Activated CD8-positive, alpha-beta memory T cell treated with anti-CD3 and anti-CD28 coated beads, Interleukin-2, amount 50 U/mL, for 48 hours (primary cell): ENCODE data around the gene KCNF1.
"Not testable (repeated sequence)": the region's sequence is repeated elsewhere in the genome, so short reads cannot be mapped to it uniquely, and the experiment has no call there.

Experiments
- DNase-seq: peaks from one replicate; pipeline ENCODE4 v3.0.0-alpha.2; 2020

The KCNF1 gene

DNA sequence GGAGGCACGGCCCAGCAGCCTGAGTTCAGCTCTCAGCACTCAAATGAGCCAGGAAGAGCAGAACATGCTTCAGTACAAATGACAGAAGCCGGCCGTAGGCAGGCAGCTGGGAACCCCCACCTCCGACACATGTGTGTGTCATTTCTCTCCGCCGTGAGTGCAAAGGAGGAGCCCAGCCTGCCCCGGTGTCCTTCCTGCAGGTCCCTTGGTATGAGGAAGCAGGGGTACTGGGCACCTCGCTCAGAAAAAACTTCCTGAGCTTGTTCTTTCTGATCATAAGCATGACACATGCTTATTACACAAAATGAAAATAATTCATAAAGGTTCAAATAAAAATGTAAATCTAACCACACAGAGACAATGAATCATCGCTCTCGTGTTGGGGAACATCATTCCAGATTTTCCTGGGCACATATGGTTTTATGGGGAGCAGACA is 35.3 kb downstream of the KCNF1 start:
- no peak for DNase-seq

- DNase-seq, result no peak
Observed at GRCh38 chr2:10947446-10948187, 35.9 kb downstream of the KCNF1 start.

- DNase-seq, result no peak
Observed at GRCh38 chr2:10948188-10948564, 36.4 kb downstream of the KCNF1 start.

GRCh38 chr2:10948606-10949230 is 37.0 kb downstream of the KCNF1 start:
- DNase-seq, result no peak

- DNase-seq, result no peak
Observed at GRCh38 chr2:10949835-10950234, 38.1 kb downstream of the KCNF1 start.

DNA sequence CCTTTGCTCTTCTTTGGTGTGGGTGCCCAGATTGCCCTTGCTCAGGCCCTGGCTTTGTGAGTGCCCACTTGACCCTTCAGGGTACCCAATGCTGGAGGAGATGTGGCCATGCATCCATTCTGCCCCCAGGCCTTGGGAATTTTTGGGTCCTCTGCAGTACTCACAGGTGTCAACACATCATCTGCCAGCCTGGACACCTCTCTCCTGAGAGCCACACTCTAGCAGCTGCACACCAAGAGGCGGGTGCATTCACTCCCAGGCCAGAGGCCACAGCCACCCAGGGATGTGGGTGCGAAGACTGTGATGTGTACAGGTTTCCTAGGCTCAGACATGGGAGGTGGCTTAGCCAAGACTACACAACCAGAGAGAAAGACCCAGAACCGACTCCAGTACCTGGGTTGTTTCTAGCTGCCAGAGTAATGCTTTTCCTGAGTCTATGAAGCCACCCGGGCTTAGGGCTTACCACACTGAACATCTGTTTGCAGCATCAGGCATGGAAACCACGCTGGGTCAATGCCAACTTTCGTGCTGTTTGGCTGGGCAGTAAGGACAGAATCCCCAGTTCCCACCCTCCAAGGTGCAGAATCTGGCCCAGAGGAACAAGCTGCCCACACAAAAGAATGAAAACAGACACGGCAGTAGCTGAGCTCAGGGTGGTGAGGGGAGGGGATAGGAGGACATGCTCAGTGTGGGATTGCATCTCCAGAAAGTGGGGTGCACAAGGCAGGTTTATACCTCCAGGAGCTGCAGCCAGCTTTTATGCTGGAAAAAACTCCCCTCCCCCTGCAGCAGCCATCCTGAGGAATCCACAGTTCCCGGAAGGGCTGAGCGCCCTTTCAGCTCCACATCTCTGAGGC is 40.1 kb downstream of the KCNF1 start:
- DNase-seq, result no peak

GRCh38 chr2:10954416-10954815 is 42.7 kb downstream of the KCNF1 start:
- DNase-seq, result no peak

GRCh38 chr2:10954856-10955818 is 43.4 kb downstream of the KCNF1 start:
- no peak for DNase-seq

DNA sequence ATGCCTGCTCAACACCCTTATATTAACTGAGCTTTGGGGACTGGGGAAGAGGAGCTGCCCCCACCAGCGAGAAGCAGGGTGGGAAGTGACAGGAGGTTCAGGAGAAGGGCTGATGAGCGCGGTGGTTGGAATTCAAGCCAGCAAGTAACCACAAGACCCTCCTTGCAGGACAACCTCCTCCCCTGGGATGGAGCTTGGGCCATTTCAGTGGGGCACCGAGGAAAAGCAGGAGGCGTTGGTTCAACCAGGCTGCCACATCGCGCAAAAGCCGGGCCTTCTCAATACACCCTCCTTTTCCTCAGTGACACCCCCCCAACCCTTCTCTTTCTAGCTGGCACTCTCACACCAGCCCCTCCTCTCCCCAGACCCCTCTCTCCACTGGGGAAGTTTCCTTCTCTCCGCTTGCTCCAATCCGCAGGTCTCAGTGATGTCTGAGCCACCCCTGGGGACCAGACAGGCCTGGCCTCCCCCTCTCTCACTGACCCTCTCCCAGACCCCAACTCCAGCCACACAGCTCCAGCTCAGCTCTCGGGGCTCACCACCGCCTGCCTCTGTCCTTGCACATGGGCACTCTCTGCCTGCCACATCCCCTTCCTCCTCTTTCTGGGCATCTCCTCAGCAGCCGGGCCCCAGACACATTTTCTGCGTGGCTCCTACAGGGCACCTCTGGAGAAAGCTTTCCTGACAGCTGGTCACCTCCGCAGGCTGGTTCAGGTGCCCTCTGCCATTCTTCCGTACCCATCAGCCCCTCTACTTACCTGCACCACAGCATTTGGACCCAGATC is 44.5 kb downstream of the KCNF1 start:
- no peak for DNase-seq

- DNase-seq, result no peak
Observed at GRCh38 chr2:10957391-10957790, 45.7 kb downstream of the KCNF1 start.

DNA sequence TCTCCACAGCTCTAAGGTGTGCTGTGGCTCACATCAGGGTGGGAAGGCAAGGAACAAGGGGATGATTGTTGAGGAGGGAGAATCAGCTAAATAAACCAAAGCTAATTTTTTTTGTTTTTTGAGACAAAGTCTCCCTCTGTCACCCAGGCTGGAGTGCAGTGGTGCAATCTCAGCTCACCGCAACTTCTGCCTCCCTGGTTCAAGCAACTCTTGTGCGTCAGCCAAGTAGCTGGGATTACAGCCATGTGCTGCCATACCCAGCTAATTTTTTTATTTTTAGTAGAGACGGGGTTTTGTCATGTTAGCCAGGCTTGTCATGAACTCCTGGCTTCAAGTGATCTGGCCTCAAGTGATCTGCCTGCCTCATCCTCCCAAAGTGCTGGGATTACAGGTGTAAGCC is 46.7 kb downstream of the KCNF1 start:
- DNase-seq, result not testable (repeated sequence)

GRCh38 chr2:10960606-10961489 is 49.1 kb downstream of the KCNF1 start:
- DNase-seq, result no peak

DNA sequence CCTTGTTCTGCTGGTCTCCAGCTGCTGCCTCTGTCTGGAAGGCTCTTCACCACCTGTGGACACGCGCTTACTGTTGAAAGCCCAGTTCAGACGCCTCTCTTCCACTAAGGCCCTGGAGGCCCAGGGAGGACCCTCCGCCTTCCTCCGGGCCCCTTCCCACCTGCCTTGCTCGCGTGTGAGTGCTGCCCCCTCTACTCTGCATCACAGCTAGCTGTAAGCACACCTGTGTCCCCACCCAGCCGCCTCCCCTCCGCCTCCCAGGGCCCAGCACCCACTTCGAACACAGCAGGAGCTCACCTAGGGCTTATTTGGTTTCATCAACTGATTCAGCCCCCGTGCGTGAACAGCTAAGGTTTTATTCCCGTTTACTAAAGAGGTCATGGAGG is 49.7 kb downstream of the KCNF1 start:
- no peak for DNase-seq

DNA sequence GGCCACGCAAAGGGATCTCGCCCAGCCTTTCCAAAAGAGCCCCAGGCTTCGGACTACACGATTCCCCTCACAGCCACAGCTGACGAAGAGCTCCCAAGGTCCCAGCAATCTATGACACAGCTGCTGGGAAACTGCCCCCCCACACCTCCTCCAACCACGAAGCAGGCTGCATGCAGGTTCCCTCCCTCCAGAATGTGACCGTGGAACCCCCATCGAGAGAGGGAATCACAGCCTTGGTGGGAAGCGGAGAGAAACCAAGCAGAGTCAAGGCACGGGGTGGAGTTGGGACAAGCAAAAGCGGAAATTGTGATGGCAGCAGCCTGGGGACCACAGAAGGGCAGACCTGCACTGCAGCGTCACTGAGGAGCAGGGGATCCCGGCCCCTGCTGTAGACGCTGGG is 50.3 kb downstream of the KCNF1 start:
- DNase-seq, result no peak

DNA sequence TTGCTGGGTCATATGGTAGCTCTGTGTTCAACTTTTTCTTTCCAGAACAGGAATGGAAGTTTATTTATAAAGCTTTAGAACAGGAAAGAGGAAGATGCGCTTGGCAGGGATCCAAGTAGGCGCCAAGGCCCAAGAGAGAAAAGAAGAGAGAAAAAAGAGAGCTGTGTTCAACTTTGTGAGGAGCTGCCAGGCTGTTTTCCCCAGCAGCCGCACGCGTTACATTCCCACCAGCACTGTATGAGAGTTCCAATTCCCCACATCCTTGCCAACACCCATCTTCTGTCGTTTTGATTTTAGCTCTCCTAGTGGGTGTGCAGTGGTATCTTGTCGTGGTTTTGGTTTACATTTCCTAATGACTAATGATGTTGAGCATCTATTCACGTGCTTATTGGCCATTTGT is 51.4 kb downstream of the KCNF1 start:
- no peak for DNase-seq
